GM23248 (cell line): Measurements from ENCODE around the gene HBG1. TPM values are rescaled to one million over a fixed set of nuclear protein-coding genes. Genes with fewer than 3 reads are reported as not detected.

Experiments used
- DNase-seq: peaks from one replicate; pipeline ENCODE4 v3.0.0-alpha.2; 2015
- H2AFZ ChIP-seq: fragments of 200-600 bp; sonication (generic); 2 replicates; pipeline ENCODE4 v1.6.1; 2016; ENCODE audit warnings: antibody characterized with exemption
- H3F3A ChIP-seq: fragments of 200-600 bp; sonication (generic); 2 replicates; pipeline ENCODE4 v1.6.1; 2016; ENCODE audit warnings: mild to moderate bottlenecking, antibody characterized with exemption, mixed run types; ENCODE audit not compliant: insufficient read depth
- H3K27ac ChIP-seq: fragments of 200-600 bp; sonication (generic); 2 replicates; pipeline ENCODE4 v1.5.1; 2016; ENCODE audit warnings: mild to moderate bottlenecking
- H3K27me3 ChIP-seq: fragments of 200-600 bp; sonication (generic); replicated peaks from 2 replicates; pipeline ENCODE4 v1.6.1; 2016; ENCODE audit warnings: mild to moderate bottlenecking; ENCODE audit not compliant: insufficient read depth
- H3K36me3 ChIP-seq: fragments of 200-600 bp; sonication (generic); 2 replicates; pipeline ENCODE4 v1.6.1; 2016; ENCODE audit warnings: low read depth, mild to moderate bottlenecking
- H3K4me1 ChIP-seq: fragments of 200-600 bp; sonication (generic); 2 replicates; pipeline ENCODE4 v1.6.1; 2016; ENCODE audit warnings: mild to moderate bottlenecking; ENCODE audit not compliant: insufficient read depth
- H3K4me2 ChIP-seq: fragments of 200-600 bp; sonication (generic); one replicate; pipeline ENCODE4 v1.6.1; 2016; ENCODE audit warnings: mild to moderate bottlenecking; ENCODE audit not compliant: unreplicated experiment
- H3K4me3 ChIP-seq: fragments of 200-600 bp; sonication (generic); 2 replicates; pipeline ENCODE4 v1.5.1; 2016; ENCODE audit warnings: mild to moderate bottlenecking
- H3K79me2 ChIP-seq: fragments of 200-600 bp; sonication (generic); 2 replicates; pipeline ENCODE4 v1.6.1; 2016; ENCODE audit warnings: mild to moderate bottlenecking; ENCODE audit not compliant: insufficient read depth
- H3K9ac ChIP-seq: fragments of 200-600 bp; sonication (generic); 2 replicates; pipeline ENCODE4 v1.6.1; 2016; ENCODE audit warnings: mild to moderate bottlenecking
- H3K9me2 ChIP-seq: fragments of 200-600 bp; sonication (generic); 2 replicates; pipeline ENCODE4 v1.6.1; 2016; ENCODE audit warnings: mixed run types, mild to moderate bottlenecking, moderate library complexity; ENCODE audit not compliant: insufficient read depth
- H3K9me3 ChIP-seq: fragments of 200-600 bp; sonication (generic); one replicate; pipeline ENCODE4 v1.6.1; 2017; ENCODE audit warnings: low read depth
- H4K20me1 ChIP-seq: fragments of 200-600 bp; sonication (generic); 2 replicates; pipeline ENCODE4 v1.6.0; 2016; ENCODE audit not compliant: insufficient read depth
- EZH2 ChIP-seq: fragments of 200-600 bp; sonication (generic); IDR thresholded peaks from 2 replicates; pipeline ENCODE4 v1.6.1; 2018; ENCODE audit warnings: antibody characterized with exemption, mild to moderate bottlenecking; ENCODE audit not compliant: insufficient read depth, poor library complexity, severe bottlenecking
- EZH2phosphoT487 ChIP-seq: fragments of 200-600 bp; sonication (generic); IDR thresholded peaks from 2 replicates; pipeline ENCODE4 v1.6.1; 2018; ENCODE audit warnings: antibody characterized with exemption, moderate library complexity, mild to moderate bottlenecking, low read depth; ENCODE audit not compliant: insufficient read depth
- WGBS, 2 experiments: methylation state at CpG; one replicate each; pipeline ENCODE4 v1.1.6; 2015 to 2017; ENCODE audit warnings: low lambda C conversion rate in 2 of 2, low coverage in 1 of 2; ENCODE audit errors: missing lambda C conversion rate in 2 of 2; 5-methylcytosine and 5-hydroxymethylcytosine counted together
- in situ Hi-C: fragments of 300-500 bp; cut with MboI; formaldehyde crosslinking; loops from 2 replicates; pipeline ENCODE4 v1.15.0; 2020
- polyA plus RNA-seq: library from polyadenylated mRNA; unstranded; fragments of >200 nt; fragmentation: Nextera tagmentation; extraction: Ambion mirVana; gene quantifications from 2 replicates; pipeline ENCODE4 v1.2.1, GENCODE V29; 2016
- total RNA-seq: library from RNA; depleted of rRNA; stranded (reverse); fragments of >200 nt; shearing (Covaris generic); gene quantifications from 2 replicates; pipeline ENCODE4 v1.2.3, GENCODE V29; 2014

Gene HBG1
- total and polyA plus RNA-seq, 2 experiments from 2014 or later: not detected

GRCh38 chr11:5232176-5232575, 17.5 kb downstream of the HBG1 start:
- TF ChIP-seq EZH2phosphoT487 (no peak), EZH2 (no peak)
- Histone ChIP-seq H3K36me3 (no peaks in the 10 kb centered on the region), H3K27me3 (no peaks in the 10 kb centered on the region), H3K9me3 (no peaks in the 10 kb centered on the region), H3K4me2 (no peak overlapping the region), H3K4me3 (no peak overlapping the region), H3K9me2 (no peaks in the 10 kb centered on the region), H3K9ac (no peak overlapping the region), H3K79me2 (no peaks in the 10 kb centered on the region), H2AFZ (no peak overlapping the region), H3F3A (0 out of 2 replicates have a peak, but pooled peaks cover 5% of the 10 kb centered on the region), H3K4me1 (no peaks in the 10 kb centered on the region; the same call in 1 of the 2 replicates), H4K20me1 (no peaks in the 10 kb centered on the region), H3K27ac (no peak overlapping the region)
- WGBS, 2 experiments: 55 to 57% methylated on average over 3 of the region's 3 CpGs
- DNase-seq: no peak
- in situ Hi-C loops: no loop called here

GRCh38 chr11:5231111-5231510, 18.5 kb downstream of the HBG1 start:
- Histone ChIP-seq H3K27ac (no peak overlapping the region), H2AFZ (no peak overlapping the region), H3K27me3 (no peaks in the 10 kb centered on the region), H3F3A (0 out of 2 replicates have a peak, but pooled peaks cover 5% of the 10 kb centered on the region), H4K20me1 (no peaks in the 10 kb centered on the region), H3K9me3 (no peaks in the 10 kb centered on the region), H3K4me3 (no peak overlapping the region), H3K36me3 (no peaks in the 10 kb centered on the region), H3K9ac (no peak overlapping the region), H3K79me2 (no peaks in the 10 kb centered on the region), H3K4me2 (no peak overlapping the region), H3K4me1 (no peaks in the 10 kb centered on the region; the same call in 1 of the 2 replicates), H3K9me2 (no peaks in the 10 kb centered on the region)
- no peak for DNase-seq
- in situ Hi-C loops: no loop called here
- 83 to 85% methylated on average over 2 of the region's 2 CpGs for WGBS, 2 experiments
- no peak for TF ChIP-seq EZH2phosphoT487
- no peak for TF ChIP-seq EZH2

- 72 to 79% methylated on average over 1 of the region's 1 CpG for WGBS, 2 experiments
- H3K9me3 ChIP-seq: no peaks in the 10 kb centered on the region
- no peaks in the 10 kb centered on the region for H4K20me1 ChIP-seq
- H3K4me3 ChIP-seq: no peak overlapping the region
- H3K79me2 ChIP-seq: no peaks in the 10 kb centered on the region
- H2AFZ ChIP-seq: no peak overlapping the region
- H3K27ac ChIP-seq: no peak overlapping the region
- no peaks in the 10 kb centered on the region; the same call in 1 of the 2 replicates for H3K4me1 ChIP-seq
- no peak for DNase-seq
- in situ Hi-C loops: no loop called here
- 0 out of 2 replicates have a peak, but pooled peaks cover 5% of the 10 kb centered on the region for H3F3A ChIP-seq
- no peaks in the 10 kb centered on the region for H3K9me2 ChIP-seq
- H3K9ac ChIP-seq: no peak overlapping the region
- no peak overlapping the region for H3K4me2 ChIP-seq
- no peaks in the 10 kb centered on the region for H3K27me3 ChIP-seq
- no peak for TF ChIP-seq EZH2
- TF ChIP-seq EZH2phosphoT487: no peak
- no peaks in the 10 kb centered on the region for H3K36me3 ChIP-seq
These were observed 19.4 kb downstream of the HBG1 start for GRCh38 chr11:5230266-5230665.

- no peak overlapping the region for H3K4me2 ChIP-seq
- no peak overlapping the region for H2AFZ ChIP-seq
- in situ Hi-C loops: no loop called here
- H3K36me3 ChIP-seq: no peaks in the 10 kb centered on the region
- H3K27me3 ChIP-seq: no peaks in the 10 kb centered on the region
- no peak for TF ChIP-seq EZH2phosphoT487
- H3F3A ChIP-seq: 0 out of 2 replicates have a peak, but pooled peaks cover 5% of the 10 kb centered on the region
- no peak overlapping the region for H3K4me3 ChIP-seq
- H3K79me2 ChIP-seq: no peaks in the 10 kb centered on the region
- no peaks in the 10 kb centered on the region for H4K20me1 ChIP-seq
- H3K27ac ChIP-seq: no peak overlapping the region
- H3K9ac ChIP-seq: no peak overlapping the region
- no peaks in the 10 kb centered on the region; the same call in 1 of the 2 replicates for H3K4me1 ChIP-seq
- no peak for DNase-seq
- H3K9me2 ChIP-seq: no peaks in the 10 kb centered on the region
- WGBS, 2 experiments: 69 to 73% methylated on average over 2 of the region's 2 CpGs
- no peaks in the 10 kb centered on the region for H3K9me3 ChIP-seq
These were observed 19.9 kb downstream of the HBG1 start for GRCh38 chr11:5229796-5230195.

GRCh38 chr11:5229356-5229755, 20.3 kb downstream of the HBG1 start:
- H3K9me2 ChIP-seq: no peaks in the 10 kb centered on the region
- no peaks in the 10 kb centered on the region for H3K27me3 ChIP-seq
- no peak for DNase-seq
- 0 out of 2 replicates have a peak, but pooled peaks cover 2% of the 10 kb centered on the region for H3F3A ChIP-seq
- no peak overlapping the region for H3K9ac ChIP-seq
- WGBS, 2 experiments: 75 to 89% methylated on average over 1 of the region's 1 CpG
- H3K36me3 ChIP-seq: no peaks in the 10 kb centered on the region
- no peaks in the 10 kb centered on the region for H3K9me3 ChIP-seq
- no peaks in the 10 kb centered on the region for H3K79me2 ChIP-seq
- no peak overlapping the region for H3K27ac ChIP-seq
- H4K20me1 ChIP-seq: no peaks in the 10 kb centered on the region
- no peak overlapping the region for H3K4me3 ChIP-seq
- no peak overlapping the region for H2AFZ ChIP-seq
- TF ChIP-seq EZH2 (no peak), EZH2phosphoT487 (no peak)
- H3K4me1 ChIP-seq: no peaks in the 10 kb centered on the region
- no peak overlapping the region for H3K4me2 ChIP-seq
- in situ Hi-C loops: no loop called here
